HEK293 (cell line): Measurements from ENCODE around the gene HSPA4L.

ENCODE experiments used
- SP2 ChIP-seq: fragments of 450-650 bp; formaldehyde crosslinking; IDR thresholded peaks from 2 replicates; pipeline ENCODE4 v1.5.1; 2016; ENCODE audit warnings: missing biosample characterization, missing genetic modification characterization
- ZNF175 ChIP-seq: fragments of 450-650 bp; formaldehyde crosslinking; IDR thresholded peaks from 2 replicates; pipeline ENCODE4 v1.5.1; 2016; ENCODE audit warnings: missing biosample characterization, missing genetic modification characterization
- TF ChIP-seq, protein P1 (sequence below): fragments of 450-650 bp; formaldehyde crosslinking; IDR thresholded peaks from 2 replicates; pipeline ENCODE4 v1.5.1; 2016; ENCODE audit warnings: missing biosample characterization, missing genetic modification characterization

DNA sequence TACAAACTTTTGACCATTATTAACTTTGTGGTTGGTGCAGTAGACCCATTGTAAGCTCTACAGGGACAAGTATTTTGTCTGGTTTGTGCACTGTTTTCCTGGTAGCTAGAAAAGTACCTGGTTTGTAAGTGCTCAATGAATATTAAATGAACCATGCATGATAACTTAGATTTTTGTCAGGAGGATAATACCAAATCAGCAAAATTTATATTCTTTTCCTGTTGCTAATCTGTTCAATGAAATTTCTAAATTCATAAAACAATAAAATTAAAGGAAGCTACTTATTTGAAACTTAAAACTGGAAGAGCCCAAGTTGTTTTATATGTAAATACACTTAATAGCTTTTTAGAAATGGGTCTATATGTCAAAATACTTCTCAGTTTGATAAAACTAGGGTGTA lies 17.6 kb downstream of the HSPA4L start:
- TF ChIP-seq, protein P1, sequence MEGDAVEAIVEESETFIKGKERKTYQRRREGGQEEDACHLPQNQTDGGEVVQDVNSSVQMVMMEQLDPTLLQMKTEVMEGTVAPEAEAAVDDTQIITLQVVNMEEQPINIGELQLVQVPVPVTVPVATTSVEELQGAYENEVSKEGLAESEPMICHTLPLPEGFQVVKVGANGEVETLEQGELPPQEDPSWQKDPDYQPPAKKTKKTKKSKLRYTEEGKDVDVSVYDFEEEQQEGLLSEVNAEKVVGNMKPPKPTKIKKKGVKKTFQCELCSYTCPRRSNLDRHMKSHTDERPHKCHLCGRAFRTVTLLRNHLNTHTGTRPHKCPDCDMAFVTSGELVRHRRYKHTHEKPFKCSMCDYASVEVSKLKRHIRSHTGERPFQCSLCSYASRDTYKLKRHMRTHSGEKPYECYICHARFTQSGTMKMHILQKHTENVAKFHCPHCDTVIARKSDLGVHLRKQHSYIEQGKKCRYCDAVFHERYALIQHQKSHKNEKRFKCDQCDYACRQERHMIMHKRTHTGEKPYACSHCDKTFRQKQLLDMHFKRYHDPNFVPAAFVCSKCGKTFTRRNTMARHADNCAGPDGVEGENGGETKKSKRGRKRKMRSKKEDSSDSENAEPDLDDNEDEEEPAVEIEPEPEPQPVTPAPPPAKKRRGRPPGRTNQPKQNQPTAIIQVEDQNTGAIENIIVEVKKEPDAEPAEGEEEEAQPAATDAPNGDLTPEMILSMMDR (tag by site-specific recombination): no peak
- TF ChIP-seq SP2: no peak
- TF ChIP-seq ZNF175 (tag by site-specific recombination): no peak
